Activated CD8-positive, alpha-beta T cell treated with anti-CD3 and anti-CD28 coated beads for 36 hours (primary cell): ENCODE measurements around the gene PLAC8L1. TPM values are rescaled to one million over a fixed set of nuclear protein-coding genes. Genes with fewer than 3 reads are reported as not detected.

Source experiments
- ATAC-seq: fragments of 200-7000 bp; cut with Tn5 transposase; one replicate; pipeline ENCODE4 v1.10.0; 2021; ENCODE audit warnings: mild to moderate bottlenecking, moderate library complexity
- CTCF ChIA-PET: fragments of 350-600 bp; sonication (Branson Sonifier 250); formaldehyde crosslinking; loops from one replicate; lab custom pipeline; 2021; ENCODE audit warnings: antibody characterized with exemption; lab: Charles Lee
- POLR2A ChIA-PET: fragments of 350-600 bp; sonication (Branson Sonifier 250); formaldehyde crosslinking; loops from one replicate; lab custom pipeline; 2021; ENCODE audit warnings: antibody characterized with exemption; lab: Charles Lee
- DNase-seq: peaks from one replicate; pipeline ENCODE4 v3.0.0-alpha.2; 2020
- H3K27ac Mint-ChIP-seq: one replicate; pipeline ENCODE4 v1.8.0; 2021; ENCODE audit warnings: mild to moderate bottlenecking, mixed read lengths
- H3K27me3 Mint-ChIP-seq: one replicate; pipeline ENCODE4 v1.8.0; 2021; ENCODE audit warnings: mixed read lengths
- H3K36me3 Mint-ChIP-seq: one replicate; pipeline ENCODE4 v1.8.0; 2021; ENCODE audit warnings: low read depth, mixed read lengths
- H3K4me1 Mint-ChIP-seq: one replicate; pipeline ENCODE4 v1.8.0; 2021; ENCODE audit warnings: low read depth, mixed read lengths
- H3K4me3 Mint-ChIP-seq: one replicate; pipeline ENCODE4 v1.8.0; 2021; ENCODE audit warnings: mild to moderate bottlenecking, moderate library complexity, mixed read lengths
- H3K9me3 Mint-ChIP-seq: one replicate; pipeline ENCODE4 v1.8.0; 2021; ENCODE audit warnings: mixed read lengths
- intact Hi-C: fragments of 100-400 bp; cut with micrococcal nuclease; formaldehyde crosslinking; loops from one replicate; pipeline ENCODE4 v1.10.0; 2022
- total RNA-seq, 2 experiments: library from RNA; stranded (reverse); gene quantifications; one replicate each; pipeline ENCODE4 v1.2.3, GENCODE V29; 2021
- TF ChIP-seq, protein P1 (sequence below): fragments of 200-600 bp; IDR thresholded peaks from one replicate; pipeline ENCODE4 v1.8.0; 2022; ENCODE audit warnings: antibody characterized with exemption, mild to moderate bottlenecking

PLAC8L1 gene
- total RNA-seq, 2 experiments from 2014 or later: 0.61 TPM; not detected in 1

DNA sequence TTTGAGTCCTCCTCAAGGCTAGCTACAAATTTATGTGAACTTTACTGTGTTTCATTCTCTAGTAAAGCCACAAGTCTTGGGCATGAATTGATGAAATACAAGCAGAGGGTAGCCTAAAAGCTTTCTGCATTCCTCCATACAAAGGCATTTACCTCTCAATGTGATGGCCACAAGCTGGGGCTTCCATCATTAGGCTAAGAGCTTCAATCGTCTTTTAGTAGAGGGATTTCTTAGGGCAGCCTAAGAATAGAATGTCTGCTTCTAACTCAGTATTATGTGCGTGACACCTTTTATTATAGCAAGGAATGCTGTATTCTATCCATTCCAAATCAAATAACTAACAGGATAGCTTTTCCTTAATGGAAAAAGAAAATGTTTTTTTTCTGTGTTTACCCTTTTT, 3.7 kb downstream of the PLAC8L1 start:
- Mint-ChIP-seq H3K36me3 (peaks cover 6% of the 10 kb centered on the region), H3K4me1 (no peaks in the 10 kb centered on the region), H3K27ac (no peak overlapping the region), H3K27me3 (no peaks in the 10 kb centered on the region), H3K9me3 (no peaks in the 10 kb centered on the region), H3K4me3 (no peak overlapping the region)
- TF ChIP-seq, protein P1, sequence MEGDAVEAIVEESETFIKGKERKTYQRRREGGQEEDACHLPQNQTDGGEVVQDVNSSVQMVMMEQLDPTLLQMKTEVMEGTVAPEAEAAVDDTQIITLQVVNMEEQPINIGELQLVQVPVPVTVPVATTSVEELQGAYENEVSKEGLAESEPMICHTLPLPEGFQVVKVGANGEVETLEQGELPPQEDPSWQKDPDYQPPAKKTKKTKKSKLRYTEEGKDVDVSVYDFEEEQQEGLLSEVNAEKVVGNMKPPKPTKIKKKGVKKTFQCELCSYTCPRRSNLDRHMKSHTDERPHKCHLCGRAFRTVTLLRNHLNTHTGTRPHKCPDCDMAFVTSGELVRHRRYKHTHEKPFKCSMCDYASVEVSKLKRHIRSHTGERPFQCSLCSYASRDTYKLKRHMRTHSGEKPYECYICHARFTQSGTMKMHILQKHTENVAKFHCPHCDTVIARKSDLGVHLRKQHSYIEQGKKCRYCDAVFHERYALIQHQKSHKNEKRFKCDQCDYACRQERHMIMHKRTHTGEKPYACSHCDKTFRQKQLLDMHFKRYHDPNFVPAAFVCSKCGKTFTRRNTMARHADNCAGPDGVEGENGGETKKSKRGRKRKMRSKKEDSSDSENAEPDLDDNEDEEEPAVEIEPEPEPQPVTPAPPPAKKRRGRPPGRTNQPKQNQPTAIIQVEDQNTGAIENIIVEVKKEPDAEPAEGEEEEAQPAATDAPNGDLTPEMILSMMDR: no peak
- DNase-seq (no peak), ATAC-seq (no peak)
- POLR2A ChIA-PET: no interaction called here
- intact Hi-C loops: no loop called here
- CTCF ChIA-PET: interaction anchor here (1.0 kb wide), 1 partner anchor 50 kb away, joined by 4 read pairs; no protein-coding TSS in a partner anchor

GRCh38 chr5:146098047-146098446, 7.3 kb downstream of the PLAC8L1 start:
- POLR2A ChIA-PET: no interaction called here
- Mint-ChIP-seq H3K9me3 (no peaks in the 10 kb centered on the region), H3K27ac (no peak overlapping the region), H3K36me3 (no peaks in the 10 kb centered on the region), H3K4me3 (no peak overlapping the region), H3K27me3 (no peaks in the 10 kb centered on the region), H3K4me1 (no peaks in the 10 kb centered on the region)
- CTCF ChIA-PET: interaction anchor here (2.4 kb wide), 1 partner anchor 33 kb away, joined by 5 read pairs; no protein-coding TSS in a partner anchor
- ATAC-seq: no peak
- TF ChIP-seq, protein P1: no peak
- DNase-seq: no peak
- intact Hi-C loops: no loop called here

DNA sequence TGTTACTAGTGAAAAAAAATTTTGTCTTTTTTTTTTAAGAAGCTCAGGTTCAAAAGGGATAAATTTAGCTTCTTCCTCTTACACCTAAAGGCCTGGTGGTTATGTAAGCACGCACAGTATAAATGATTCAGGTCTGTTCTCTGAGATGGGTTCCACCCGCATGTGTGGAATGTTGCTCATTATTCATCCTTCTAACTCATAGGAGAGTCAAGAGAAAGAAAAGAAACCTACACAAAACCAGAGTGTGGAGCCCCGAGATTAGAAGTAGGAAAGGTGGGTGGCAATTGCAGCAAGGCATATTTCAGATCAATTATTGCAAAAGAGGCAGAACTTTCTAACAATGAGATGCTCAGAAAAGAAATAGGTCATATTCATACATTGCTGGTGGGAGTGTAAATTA, 13.5 kb downstream of the PLAC8L1 start:
- ChIA-PET POLR2A (no interaction called here), CTCF (no interaction called here)
- TF ChIP-seq, protein P1: no peak
- H3K36me3 Mint-ChIP-seq: no peaks in the 10 kb centered on the region
- H3K4me1 Mint-ChIP-seq: no peaks in the 10 kb centered on the region
- DNase-seq (no peak), ATAC-seq (no peak)
- H3K27me3 Mint-ChIP-seq: no peaks in the 10 kb centered on the region
- H3K27ac Mint-ChIP-seq: no peak overlapping the region
- intact Hi-C loops: no loop called here
- no peak overlapping the region for H3K4me3 Mint-ChIP-seq
- H3K9me3 Mint-ChIP-seq: no peaks in the 10 kb centered on the region

DNA sequence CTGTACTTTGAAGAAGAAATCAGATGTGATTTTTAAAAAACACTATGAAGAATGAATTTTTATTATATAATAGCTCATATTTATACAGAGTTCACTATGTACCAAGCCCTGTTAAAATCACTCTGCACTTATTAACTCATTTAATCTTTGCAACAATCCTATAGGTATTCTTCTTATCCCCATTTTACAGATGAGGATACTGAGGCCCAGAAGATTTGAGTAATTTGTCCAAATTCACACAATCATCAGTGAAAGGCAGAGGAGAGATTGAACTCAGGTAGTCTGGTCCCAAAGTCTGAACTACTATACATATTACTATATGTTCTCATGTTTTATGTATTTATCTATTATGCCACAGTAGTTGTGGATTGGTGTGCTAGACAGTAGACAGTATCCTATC, 16.1 kb downstream of the PLAC8L1 start:
- ATAC-seq: no peak

DNA sequence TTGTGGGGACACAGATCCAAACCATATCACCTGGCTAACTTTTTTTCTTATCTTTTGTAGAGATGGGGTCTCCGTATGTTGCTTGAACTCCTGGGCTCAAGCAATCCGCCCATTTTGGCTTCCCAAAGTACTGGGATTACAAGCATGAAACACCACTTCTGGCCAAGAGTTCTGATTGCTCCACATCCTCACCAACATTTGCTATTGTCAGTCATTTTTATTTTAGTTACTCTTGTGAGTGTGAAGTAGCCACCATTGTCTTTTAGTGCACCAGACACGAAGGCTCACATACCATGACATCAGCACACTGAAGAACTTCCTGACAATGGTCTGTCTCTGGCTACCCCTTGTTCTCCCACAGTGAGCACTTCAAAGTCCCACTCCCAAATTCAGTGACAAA, 17.3 kb downstream of the PLAC8L1 start:
- Mint-ChIP-seq H3K27ac (no peak overlapping the region), H3K9me3 (no peaks in the 10 kb centered on the region), H3K36me3 (no peaks in the 10 kb centered on the region), H3K27me3 (peaks cover 1% of the 10 kb centered on the region), H3K4me3 (no peak overlapping the region), H3K4me1 (no peaks in the 10 kb centered on the region)
- DNase-seq (no peak), ATAC-seq (no peak)
- intact Hi-C loops: no loop called here
- TF ChIP-seq, protein P1: no peak
- ChIA-PET POLR2A (no interaction called here), CTCF (no interaction called here)

More for the DNA sequence above, 16.1 kb downstream of the PLAC8L1 start:
- Mint-ChIP-seq H3K4me3 (no peak overlapping the region), H3K36me3 (no peaks in the 10 kb centered on the region), H3K4me1 (no peaks in the 10 kb centered on the region), H3K27ac (no peak overlapping the region), H3K27me3 (no peaks in the 10 kb centered on the region), H3K9me3 (no peaks in the 10 kb centered on the region)
- intact Hi-C loops: no loop called here
- ChIA-PET CTCF (no interaction called here), POLR2A (no interaction called here)
- no peak for DNase-seq
- TF ChIP-seq, protein P1: no peak
